Measurements from ENCODE around the gene DOK6.

The DOK6 gene

GRCh38 chr18:69686861-69687260 is 286.2 kb downstream of the DOK6 start:
- DNase-seq (ENCODE audit: low read depth in 2 of 2) = no peak

- no peak for DNase-seq (ENCODE audit: low read depth in 2 of 2)
Measured at GRCh38 chr18:69689121-69689759, 288.6 kb downstream of the DOK6 start.

GRCh38 chr18:69691008-69691760 is 290.5 kb downstream of the DOK6 start:
- DNase-seq (ENCODE audit: low read depth in 2 of 2) = no peak

- DNase-seq (ENCODE audit: low read depth in 2 of 2) = no peak
Measured at GRCh38 chr18:69697069-69697468, 296.4 kb downstream of the DOK6 start.

GRCh38 chr18:69697689-69698088 is 297.0 kb downstream of the DOK6 start:
- DNase-seq (ENCODE audit: low read depth in 2 of 2) = no peak

- no peak for DNase-seq (ENCODE audit: low read depth in 2 of 2)
Measured at GRCh38 chr18:69701305-69701704, 300.6 kb downstream of the DOK6 start.

- DNase-seq (ENCODE audit: low read depth in 2 of 2) = no peak
Measured at GRCh38 chr18:69703461-69703860, 302.8 kb downstream of the DOK6 start.

- DNase-seq (ENCODE audit: low read depth in 2 of 2) = no peak
Measured at GRCh38 chr18:69705987-69706386, 305.3 kb downstream of the DOK6 start.

- DNase-seq (ENCODE audit: low read depth in 2 of 2) = no peak
Measured at GRCh38 chr18:69708844-69709243, 308.2 kb downstream of the DOK6 start.

GRCh38 chr18:69715191-69715795 is 314.6 kb downstream of the DOK6 start:
- no peak for DNase-seq (ENCODE audit: low read depth in 2 of 2)

GRCh38 chr18:69717586-69717985 is 316.9 kb downstream of the DOK6 start:
- no peak for DNase-seq (ENCODE audit: low read depth in 2 of 2)

GRCh38 chr18:69718912-69719547 is 318.3 kb downstream of the DOK6 start:
- no peak for DNase-seq (ENCODE audit: low read depth in 2 of 2)

- DNase-seq (ENCODE audit: low read depth in 2 of 2) = no peak
Measured at GRCh38 chr18:69720422-69720821, 319.7 kb downstream of the DOK6 start.

- DNase-seq (ENCODE audit: low read depth in 2 of 2) = no peak
Measured at GRCh38 chr18:69723434-69723833, 322.7 kb downstream of the DOK6 start.

- DNase-seq (ENCODE audit: low read depth in 2 of 2) = no peak
Measured at GRCh38 chr18:69725009-69725408, 324.3 kb downstream of the DOK6 start.

- DNase-seq (ENCODE audit: low read depth in 2 of 2) = no peak
Measured at GRCh38 chr18:69725855-69726508, 325.3 kb downstream of the DOK6 start.

GRCh38 chr18:69727912-69728572 is 327.4 kb downstream of the DOK6 start:
- no peak for DNase-seq (ENCODE audit: low read depth in 2 of 2)

GRCh38 chr18:69730664-69731063 is 330.0 kb downstream of the DOK6 start:
- no peak for DNase-seq (ENCODE audit: low read depth in 2 of 2)

GRCh38 chr18:69734536-69734935 is 333.8 kb downstream of the DOK6 start:
- DNase-seq (ENCODE audit: low read depth in 2 of 2) = no peak

- no peak for DNase-seq (ENCODE audit: low read depth in 2 of 2)
Measured at GRCh38 chr18:69736730-69737129, 336.0 kb downstream of the DOK6 start.

GRCh38 chr18:69737851-69738250 is 337.2 kb downstream of the DOK6 start:
- DNase-seq (ENCODE audit: low read depth in 2 of 2) = no peak

- DNase-seq (ENCODE audit: low read depth in 2 of 2) = no peak
Measured at GRCh38 chr18:69747388-69747787, 346.7 kb downstream of the DOK6 start.
